Motor neuron (in vitro differentiated cells): ENCODE results near the gene ROBO2. TPM values are rescaled to one million over a fixed set of nuclear protein-coding genes. Genes with fewer than 3 reads are reported as not detected.
A peak's percentile ranks its signal among the peaks of the same experiment; 100 is the strongest.

Experiments
- ATAC-seq, 8 experiments: fragments of 200-7000 bp; cut with Tn5 transposase; replicated peaks in 6 of 8; 2 replicates each; pipeline ENCODE4 v1.8.0; 2021; ENCODE audit warnings: mild to moderate bottlenecking in 8 of 8, moderate library complexity in 8 of 8
- H3K27ac ChIP-seq, 2 donors: fragments of 250-450 bp; sonication (Bioruptor Pico); 2 replicates each; pipeline ENCODE4 v1.9.0; 2021; ENCODE audit warnings: antibody characterized with exemption in 2 of 2, mild to moderate bottlenecking in 2 of 2, moderate library complexity in 1 of 2
- H3K4me1 ChIP-seq, 2 donors: fragments of 250-450 bp; sonication (Bioruptor Pico); replicated peaks in 1 of 2; 2 replicates each; pipeline ENCODE4 v1.6.1; 2021; ENCODE audit warnings: antibody characterized with exemption in 2 of 2, mild to moderate bottlenecking in 2 of 2, moderate library complexity in 1 of 2
- H3K4me3 ChIP-seq, 5 donors: fragments of 250-450 bp; sonication (Bioruptor Pico); 2 replicates each; pipeline ENCODE4 v1.9.0; 2021; ENCODE audit warnings: antibody characterized with exemption in 5 of 5, mild to moderate bottlenecking in 5 of 5, moderate library complexity in 4 of 5
- WGBS, 10 experiments: fragments of 450-650 bp; shearing (Covaris generic); methylation state at CpG; one replicate each; pipeline ENCODE4 v1.0.0; 2022; 5-methylcytosine and 5-hydroxymethylcytosine counted together
- in situ Hi-C, 9 experiments: fragments of 400-800 bp; cut with MboI; loops; one replicate each; pipeline ENCODE4 v1.15.0; 2021; ENCODE audit warnings: low sequenced_read_pairs in 9 of 9, low pct_unique_long_range_greater_than_20kb in 2 of 9; ENCODE audit not compliant: unreplicated experiment in 9 of 9
- total RNA-seq, 8 experiments: library from RNA; unstranded; fragments of 300-600 nt; gene quantifications; 2 replicates each; pipeline versions ENCODE4 v1.2.3 to v1.2.4, GENCODE V29; 2022

The ROBO2 gene
- total RNA-seq, 8 experiments from 2014 or later = 28.3 to 127 (median 41.2) TPM

GRCh38 chr3:77059354-77059753, 19.5 kb downstream of the ROBO2 start:
- no peak overlapping the region for H3K4me3 ChIP-seq
- H3K4me1 ChIP-seq = peaks cover 3 to 9% of the 10 kb centered on the region in 2 donors
- H3K27ac ChIP-seq = no peak overlapping the region
- WGBS, 10 experiments = 44 to 100% (median 100%) methylated on average over 1 of the region's 1 CpG; no CpG with 5 or more reads in 1 of the 10 experiments
- no peak for ATAC-seq
- in situ Hi-C loops = no loop called here

- 26 to 100% (median 93%) methylated on average over 3 to 5 of the region's 5 CpGs for WGBS, 10 experiments
- in situ Hi-C loops = no loop called here
- ATAC-seq = peak in 3 of 8 experiments; percentile 17 to 51 (median 26)
- Histone ChIP-seq H3K27ac (no peak overlapping the region), H3K4me1 (peaks cover 0 to 2% of the 10 kb centered on the region in 2 donors), H3K4me3 (no peak overlapping the region)
Measured at GRCh38 chr3:77063423-77063822, 23.5 kb downstream of the ROBO2 start.

DNA sequence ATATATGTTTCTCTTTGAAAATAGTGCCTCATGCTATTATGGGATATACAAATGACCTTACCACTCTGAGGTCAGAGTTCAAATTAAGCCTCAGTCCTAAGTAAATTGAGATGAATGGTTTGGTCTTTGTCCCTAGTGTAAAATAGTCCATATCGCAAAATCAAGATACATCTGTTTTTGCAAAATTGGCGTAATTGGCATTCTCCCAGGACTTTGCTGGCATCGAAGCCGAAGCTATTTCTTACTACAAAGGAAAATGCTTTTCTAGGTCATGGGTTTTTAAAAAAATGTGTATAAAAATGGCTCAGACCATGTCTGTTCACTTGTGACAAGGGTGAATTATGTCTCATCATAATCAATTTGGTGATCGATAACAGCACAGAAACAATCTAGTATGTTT, 25.9 kb downstream of the ROBO2 start:
- WGBS, 10 experiments = 38 to 94% (median 81%) methylated on average over 3 to 5 of the region's 5 CpGs; no CpG with 5 or more reads in 1 of the 10 experiments
- H3K27ac ChIP-seq = no peak overlapping the region
- H3K4me1 ChIP-seq = no peaks in the 10 kb centered on the region
- H3K4me3 ChIP-seq = no peak overlapping the region
- ATAC-seq = no peak
- in situ Hi-C loops = no loop called here

- 30 to 100% (median 100%) methylated on average over 1 of the region's 1 CpG; no CpG with 5 or more reads in 5 of the 10 experiments for WGBS, 10 experiments
- Histone ChIP-seq H3K4me3 (no peak overlapping the region), H3K27ac (no peak overlapping the region), H3K4me1 (peaks cover 0 to 5% of the 10 kb centered on the region in 2 donors)
- ATAC-seq = no peak
- in situ Hi-C loops = no loop called here
Measured at GRCh38 chr3:77066829-77067228, 26.9 kb downstream of the ROBO2 start.

DNA sequence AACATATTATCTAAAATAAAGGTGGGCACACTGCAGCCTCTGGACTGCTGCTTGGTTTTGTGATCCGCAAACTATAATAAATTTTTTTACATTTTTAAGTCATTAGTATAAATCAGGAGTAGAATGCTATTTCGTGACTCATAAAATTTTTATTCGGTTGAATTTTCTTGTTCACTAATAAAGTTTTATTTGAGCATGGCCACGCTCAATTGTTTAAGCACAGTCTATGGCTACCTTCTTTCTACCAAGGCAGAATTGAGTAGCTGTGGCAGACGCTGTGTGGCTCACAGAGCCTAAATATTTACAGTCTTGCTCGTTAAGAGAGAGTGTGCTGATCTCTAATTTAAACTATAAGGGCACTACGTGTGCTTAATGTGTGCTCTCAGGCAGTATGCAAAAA, 28.9 kb downstream of the ROBO2 start:
- Histone ChIP-seq H3K4me3 (no peak overlapping the region), H3K4me1 (peaks cover 0 to 5% of the 10 kb centered on the region in 2 donors), H3K27ac (no peak overlapping the region)
- 31 to 100% (median 84%) methylated on average over 3 to 7 of the region's 7 CpGs for WGBS, 10 experiments
- in situ Hi-C loops = no loop called here
- ATAC-seq = peak in 1 of 8 experiments; percentile 62

DNA sequence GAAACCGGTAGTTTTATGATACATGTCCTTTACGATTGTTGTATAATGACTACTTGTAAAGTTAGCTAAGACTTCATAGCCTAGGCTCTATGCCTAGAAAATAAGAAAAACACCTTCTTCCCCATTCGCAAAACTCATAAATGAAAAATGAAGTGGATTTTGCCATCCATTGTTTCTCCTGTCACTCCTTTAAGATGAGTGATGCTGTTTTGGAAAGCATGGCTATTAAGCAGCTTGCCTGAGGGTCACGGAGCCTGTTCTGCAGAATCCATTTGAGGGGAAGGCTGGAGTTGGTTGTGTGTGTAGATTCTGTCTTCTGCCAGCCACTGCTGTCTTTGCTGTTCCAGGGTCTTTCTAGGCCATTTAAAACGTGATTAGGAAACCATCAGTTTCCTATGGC, 31.5 kb downstream of the ROBO2 start:
- Histone ChIP-seq H3K27ac (no peak overlapping the region), H3K4me1 (peaks cover 0 to 5% of the 10 kb centered on the region in 2 donors), H3K4me3 (no peak overlapping the region)
- WGBS, 10 experiments = 40 to 100% (median 80%) methylated on average over 1 to 5 of the region's 5 CpGs
- no peak for ATAC-seq
- in situ Hi-C loops = no loop called here

DNA sequence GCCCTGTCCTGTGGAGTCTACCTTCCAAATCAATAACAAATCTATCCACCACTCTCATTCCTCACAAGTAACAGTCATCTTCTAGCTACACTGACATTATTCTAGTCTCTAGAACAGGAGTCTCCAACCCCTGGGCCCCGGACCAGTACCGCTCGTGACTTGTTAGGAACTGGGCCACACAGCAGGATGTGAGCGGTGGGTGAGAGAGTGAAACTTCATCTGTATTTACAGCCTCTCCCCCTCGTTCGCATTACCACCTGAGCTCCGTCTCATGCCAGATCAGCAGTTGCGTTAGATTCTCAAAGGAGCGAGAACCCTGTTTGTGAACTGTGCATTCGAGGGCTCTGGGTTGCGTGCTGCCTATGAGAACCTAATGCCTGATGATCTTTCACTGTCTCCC, 31.9 kb downstream of the ROBO2 start:
- in situ Hi-C loops = no loop called here
- no peak overlapping the region for H3K27ac ChIP-seq
- 75 to 100% (median 93%) methylated on average over 1 to 8 of the region's 11 CpGs; no CpG with 5 or more reads in 3 of the 10 experiments for WGBS, 10 experiments
- peak in 1 of 8 experiments; percentile 12 for ATAC-seq
- peaks cover 0 to 5% of the 10 kb centered on the region in 2 donors for H3K4me1 ChIP-seq
- H3K4me3 ChIP-seq = no peak overlapping the region

DNA sequence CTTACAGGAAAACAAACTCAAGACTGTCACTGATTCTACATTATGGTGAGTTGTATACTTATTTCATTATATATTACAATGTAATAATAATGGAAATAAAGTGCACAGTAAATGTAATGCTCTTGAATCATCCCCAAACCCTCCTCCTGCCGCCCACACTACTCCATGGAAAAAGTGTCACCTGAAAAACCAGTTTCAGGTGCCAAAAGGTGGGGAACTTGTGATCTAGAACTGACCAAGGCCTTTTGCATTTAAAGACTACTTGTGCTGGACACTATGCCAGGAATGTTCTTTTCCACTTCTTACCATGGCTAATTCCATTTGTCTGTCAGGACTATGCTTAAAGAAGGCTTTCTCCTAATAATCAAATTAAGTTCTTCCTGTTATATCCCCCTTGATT, 32.3 kb downstream of the ROBO2 start:
- 0 to 100% (median 94%) methylated on average over 1 of the region's 1 CpG; no CpG with 5 or more reads in 2 of the 10 experiments for WGBS, 10 experiments
- H3K4me1 ChIP-seq = peaks cover 0 to 5% of the 10 kb centered on the region in 2 donors
- no peak for ATAC-seq
- no peak overlapping the region for H3K4me3 ChIP-seq
- in situ Hi-C loops = no loop called here
- H3K27ac ChIP-seq = no peak overlapping the region

- Histone ChIP-seq H3K27ac (no peak overlapping the region), H3K4me1 (peaks cover 0 to 18% of the 10 kb centered on the region in 2 donors), H3K4me3 (no peak overlapping the region)
- in situ Hi-C loops = no loop called here
- WGBS, 10 experiments = 36 to 93% (median 56%) methylated on average over 1 to 2 of the region's 2 CpGs; no CpG with 5 or more reads in 4 of the 10 experiments
- no peak for ATAC-seq
Measured at GRCh38 chr3:77078279-77078678, 38.4 kb downstream of the ROBO2 start.

DNA sequence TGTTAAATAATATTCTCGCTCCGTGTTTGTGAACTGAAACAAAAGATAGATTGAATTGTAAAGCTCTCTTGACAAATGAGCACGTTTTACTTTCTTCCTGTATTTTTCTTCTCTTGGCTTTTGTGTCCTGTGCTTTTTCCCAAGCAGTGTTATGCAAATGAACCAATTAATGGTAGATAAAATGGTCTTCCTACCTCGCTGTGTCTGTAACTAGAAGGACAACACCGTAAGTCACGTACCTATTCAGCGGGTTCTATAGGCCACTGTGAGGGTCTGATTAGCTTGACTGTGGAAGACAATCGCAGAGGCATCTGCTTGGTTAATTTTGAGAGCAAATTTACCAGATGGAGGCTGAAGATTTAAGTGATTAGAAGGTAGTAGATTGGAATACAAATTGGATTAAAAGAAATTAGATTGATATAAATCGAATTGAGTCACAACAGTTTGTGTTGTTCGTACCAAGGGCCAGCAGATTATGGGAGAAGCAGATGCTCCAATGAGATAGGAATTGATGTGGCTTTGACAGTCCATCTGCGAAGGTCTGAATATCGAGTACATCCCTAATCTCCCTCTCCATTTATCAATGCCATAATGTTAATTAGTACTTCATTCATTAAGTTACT, 40.2 kb downstream of the ROBO2 start:
- ATAC-seq = peak in 4 of 8 experiments; percentile 32 to 45 (median 44)
- Histone ChIP-seq H3K4me1 (peaks cover 0 to 18% of the 10 kb centered on the region in 2 donors), H3K4me3 (no peak overlapping the region), H3K27ac (no peak overlapping the region)
- in situ Hi-C loops = no loop called here
- 27 to 81% (median 58%) methylated on average over 1 to 12 of the region's 12 CpGs for WGBS, 10 experiments

- no peak overlapping the region for H3K4me3 ChIP-seq
- peak in 7 of 8 experiments; percentile 16 to 86 (median 60) for ATAC-seq
- in situ Hi-C loops = no loop called here
- no peak overlapping the region for H3K27ac ChIP-seq
- peaks cover 0 to 18% of the 10 kb centered on the region in 2 donors for H3K4me1 ChIP-seq
- WGBS, 10 experiments = 0 to 100% (median 81%) methylated on average over 1 to 3 of the region's 3 CpGs; no CpG with 5 or more reads in 3 of the 10 experiments
Measured at GRCh38 chr3:77081240-77081661, 41.4 kb downstream of the ROBO2 start.

GRCh38 chr3:77084511-77084910, 44.6 kb downstream of the ROBO2 start:
- WGBS, 10 experiments = 0 to 100% (median 55%) methylated on average over 1 to 2 of the region's 2 CpGs
- ATAC-seq = no peak
- H3K4me1 ChIP-seq = peaks cover 0 to 18% of the 10 kb centered on the region in 2 donors
- H3K4me3 ChIP-seq = no peak overlapping the region
- in situ Hi-C loops = no loop called here
- no peak overlapping the region for H3K27ac ChIP-seq

GRCh38 chr3:77086408-77086807, 46.5 kb downstream of the ROBO2 start:
- Histone ChIP-seq H3K4me3 (no peak overlapping the region), H3K27ac (no peak overlapping the region), H3K4me1 (peaks cover 0 to 8% of the 10 kb centered on the region in 2 donors)
- 0 to 100% (median 93%) methylated on average over 1 to 6 of the region's 6 CpGs; no CpG with 5 or more reads in 1 of the 10 experiments for WGBS, 10 experiments
- in situ Hi-C loops = no loop called here
- no peak for ATAC-seq

- H3K4me1 ChIP-seq = no peaks in the 10 kb centered on the region
- H3K4me3 ChIP-seq = no peak overlapping the region
- 74 to 100% (median 96%) methylated on average over 1 to 5 of the region's 5 CpGs for WGBS, 10 experiments
- in situ Hi-C loops = no loop called here
- no peak for ATAC-seq
- no peak overlapping the region for H3K27ac ChIP-seq
Measured at GRCh38 chr3:77091809-77092208, 51.9 kb downstream of the ROBO2 start.
